ENCODE data around the gene CCNT1.

Gene CCNT1

DNA sequence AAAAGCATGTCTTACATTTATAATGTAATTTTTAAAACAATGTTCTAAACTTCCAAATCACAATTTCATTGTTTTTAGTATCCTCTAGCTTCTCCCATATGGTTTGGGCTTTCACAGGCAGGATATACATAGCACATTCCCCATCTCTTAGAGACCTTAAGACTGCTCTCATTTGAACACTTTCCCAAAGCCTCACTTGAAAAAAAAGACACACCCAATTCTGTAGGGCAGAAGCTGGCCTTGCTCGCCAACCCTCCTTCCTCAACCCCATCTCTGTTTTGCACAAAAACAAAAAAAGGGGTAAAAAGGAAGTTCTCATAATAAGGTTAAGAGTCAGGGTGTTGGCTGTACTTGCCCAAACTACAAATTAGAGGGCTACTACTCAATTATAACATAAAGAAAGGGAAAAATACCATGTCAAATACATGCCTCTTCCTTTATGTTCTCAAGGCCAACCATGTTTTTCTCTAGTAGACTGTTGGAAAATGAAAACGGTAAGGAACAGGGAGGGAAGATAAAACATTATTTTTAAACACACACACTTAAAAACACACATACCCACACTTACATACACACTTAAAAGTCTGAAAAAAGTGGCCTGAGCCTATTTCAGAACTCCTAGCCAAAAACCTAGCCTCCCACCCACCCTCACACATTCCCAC lies 24.6 kb downstream of the CCNT1 start:
- no peaks in the 10 kb centered on the region for H3F3A ChIP-seq (ENCODE audit: insufficient read depth, low read length)
- no peaks in the 10 kb centered on the region for H3K9me3 ChIP-seq (ENCODE audit: low read length)
- H3K4me3 ChIP-seq (ENCODE audit: low read depth, low read length, poor library complexity, severe bottlenecking): no peak overlapping the region
- no peaks in the 10 kb centered on the region for H3K9me2 ChIP-seq (ENCODE audit: low read depth, low read length)
- no peaks in the 10 kb centered on the region for H3K79me2 ChIP-seq (ENCODE audit: insufficient read depth, low read length)
- peaks cover 88% of the 10 kb centered on the region for H3K36me3 ChIP-seq (ENCODE audit: insufficient read depth, low read length)
- H2AFZ ChIP-seq (ENCODE audit: low read length): no peak overlapping the region
- H3K4me2 ChIP-seq (ENCODE audit: low read length): no peak overlapping the region
- no peaks in the 10 kb centered on the region for H4K20me1 ChIP-seq (ENCODE audit: insufficient read depth, low read length)
- TF ChIP-seq, protein P1, sequence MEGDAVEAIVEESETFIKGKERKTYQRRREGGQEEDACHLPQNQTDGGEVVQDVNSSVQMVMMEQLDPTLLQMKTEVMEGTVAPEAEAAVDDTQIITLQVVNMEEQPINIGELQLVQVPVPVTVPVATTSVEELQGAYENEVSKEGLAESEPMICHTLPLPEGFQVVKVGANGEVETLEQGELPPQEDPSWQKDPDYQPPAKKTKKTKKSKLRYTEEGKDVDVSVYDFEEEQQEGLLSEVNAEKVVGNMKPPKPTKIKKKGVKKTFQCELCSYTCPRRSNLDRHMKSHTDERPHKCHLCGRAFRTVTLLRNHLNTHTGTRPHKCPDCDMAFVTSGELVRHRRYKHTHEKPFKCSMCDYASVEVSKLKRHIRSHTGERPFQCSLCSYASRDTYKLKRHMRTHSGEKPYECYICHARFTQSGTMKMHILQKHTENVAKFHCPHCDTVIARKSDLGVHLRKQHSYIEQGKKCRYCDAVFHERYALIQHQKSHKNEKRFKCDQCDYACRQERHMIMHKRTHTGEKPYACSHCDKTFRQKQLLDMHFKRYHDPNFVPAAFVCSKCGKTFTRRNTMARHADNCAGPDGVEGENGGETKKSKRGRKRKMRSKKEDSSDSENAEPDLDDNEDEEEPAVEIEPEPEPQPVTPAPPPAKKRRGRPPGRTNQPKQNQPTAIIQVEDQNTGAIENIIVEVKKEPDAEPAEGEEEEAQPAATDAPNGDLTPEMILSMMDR (IDR thresholded peaks at IDR 0.05; ENCODE audit: low read length): no peak
- TF ChIP-seq EZH2 (IDR thresholded peaks at IDR 0.05; ENCODE audit: borderline replicate concordance, low read length): no peak
- H3K27me3 ChIP-seq (ENCODE audit: insufficient read depth, low read length): no peaks in the 10 kb centered on the region
- no peaks in the 10 kb centered on the region for H3K4me1 ChIP-seq (ENCODE audit: insufficient read depth, low read length, severe bottlenecking)
- H3K9ac ChIP-seq (ENCODE audit: low read length): no peak overlapping the region
- no peak overlapping the region for H3K27ac ChIP-seq (ENCODE audit: low read depth, low read length, poor library complexity, severe bottlenecking)

DNA sequence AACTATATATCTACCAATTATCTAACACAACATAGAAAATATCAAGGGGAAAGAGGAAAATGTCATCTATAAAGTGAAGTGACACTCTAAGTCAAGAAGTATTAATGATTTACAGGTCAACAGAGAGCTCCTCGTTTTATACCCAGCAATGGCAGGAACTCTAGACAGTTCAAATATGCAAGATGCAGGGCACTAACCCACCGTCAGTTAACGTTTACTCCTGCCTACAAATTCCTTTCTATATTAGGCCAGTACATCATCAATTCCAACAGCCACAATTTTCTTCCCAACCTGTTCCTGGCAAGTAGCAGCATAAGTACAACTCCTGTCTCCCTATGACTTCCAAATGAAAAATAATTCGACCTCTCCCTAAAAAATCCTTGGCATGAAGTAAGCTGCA lies 25.5 kb downstream of the CCNT1 start:
- H3K9me2 ChIP-seq (ENCODE audit: low read depth, low read length): no peaks in the 10 kb centered on the region
- no peaks in the 10 kb centered on the region for H3F3A ChIP-seq (ENCODE audit: insufficient read depth, low read length)
- H3K27me3 ChIP-seq (ENCODE audit: insufficient read depth, low read length): no peaks in the 10 kb centered on the region
- no peaks in the 10 kb centered on the region for H4K20me1 ChIP-seq (ENCODE audit: insufficient read depth, low read length)
- no peak overlapping the region for H3K4me3 ChIP-seq (ENCODE audit: low read depth, low read length, poor library complexity, severe bottlenecking)
- H3K4me1 ChIP-seq (ENCODE audit: insufficient read depth, low read length, severe bottlenecking): no peaks in the 10 kb centered on the region
- no peak overlapping the region for H3K9ac ChIP-seq (ENCODE audit: low read length)
- no peak overlapping the region for H3K27ac ChIP-seq (ENCODE audit: low read depth, low read length, poor library complexity, severe bottlenecking)
- H3K9me3 ChIP-seq (ENCODE audit: low read length): no peaks in the 10 kb centered on the region
- H2AFZ ChIP-seq (ENCODE audit: low read length): no peak overlapping the region
- no peak for TF ChIP-seq EZH2 (IDR thresholded peaks at IDR 0.05; ENCODE audit: borderline replicate concordance, low read length)
- TF ChIP-seq, protein P1 (IDR thresholded peaks at IDR 0.05; ENCODE audit: low read length): no peak
- peaks cover 80% of the 10 kb centered on the region for H3K36me3 ChIP-seq (ENCODE audit: insufficient read depth, low read length)
- no peak overlapping the region for H3K4me2 ChIP-seq (ENCODE audit: low read length)
- no peaks in the 10 kb centered on the region for H3K79me2 ChIP-seq (ENCODE audit: insufficient read depth, low read length)

DNA sequence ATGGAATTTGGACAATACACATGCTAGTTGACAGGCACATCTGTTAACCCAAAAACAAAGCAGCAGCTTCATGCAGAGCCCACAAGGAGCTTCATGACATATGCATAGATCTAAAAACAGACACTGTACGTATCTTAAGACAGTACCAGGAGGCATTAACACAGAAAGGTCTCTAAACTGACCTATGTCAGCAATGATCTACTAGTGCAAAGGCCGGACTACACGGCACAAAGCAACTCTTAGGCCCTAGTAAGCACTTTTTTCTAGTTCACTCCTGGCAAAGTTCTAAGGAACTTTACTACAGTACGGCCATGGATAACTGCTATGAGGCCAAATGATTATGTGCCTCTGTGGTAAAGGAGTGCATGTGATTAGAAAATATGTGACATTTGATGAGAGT lies 26.1 kb downstream of the CCNT1 start:
- Histone ChIP-seq H3K4me3 (ENCODE audit: low read depth, low read length, poor library complexity, severe bottlenecking) (no peak overlapping the region), H3K9me3 (ENCODE audit: low read length) (no peaks in the 10 kb centered on the region), H3K9me2 (ENCODE audit: low read depth, low read length) (no peaks in the 10 kb centered on the region), H3K36me3 (ENCODE audit: insufficient read depth, low read length) (peaks cover 75% of the 10 kb centered on the region), H3F3A (ENCODE audit: insufficient read depth, low read length) (no peaks in the 10 kb centered on the region), H3K79me2 (ENCODE audit: insufficient read depth, low read length) (no peaks in the 10 kb centered on the region), H3K4me1 (ENCODE audit: insufficient read depth, low read length, severe bottlenecking) (no peaks in the 10 kb centered on the region), H3K9ac (ENCODE audit: low read length) (no peak overlapping the region), H3K27me3 (ENCODE audit: insufficient read depth, low read length) (no peaks in the 10 kb centered on the region), H3K4me2 (ENCODE audit: low read length) (no peak overlapping the region), H4K20me1 (ENCODE audit: insufficient read depth, low read length) (no peaks in the 10 kb centered on the region), H2AFZ (ENCODE audit: low read length) (no peak overlapping the region), H3K27ac (ENCODE audit: low read depth, low read length, poor library complexity, severe bottlenecking) (no peak overlapping the region)
- TF ChIP-seq, protein P1 (IDR thresholded peaks at IDR 0.05; ENCODE audit: low read length): no peak

All from OCI-LY1 (cell line).